GM23248 (cell line): ENCODE data around the gene GPRIN1.

Experiments used
- EZH2 ChIP-seq: fragments of 200-600 bp; sonication (generic); IDR thresholded peaks from 2 replicates; pipeline ENCODE4 v1.6.1; 2018; ENCODE audit warnings: antibody characterized with exemption, mild to moderate bottlenecking; ENCODE audit not compliant: insufficient read depth, poor library complexity, severe bottlenecking
- EZH2phosphoT487 ChIP-seq: fragments of 200-600 bp; sonication (generic); IDR thresholded peaks from 2 replicates; pipeline ENCODE4 v1.6.1; 2018; ENCODE audit warnings: antibody characterized with exemption, moderate library complexity, mild to moderate bottlenecking, low read depth; ENCODE audit not compliant: insufficient read depth

GRCh38 chr5:176644294-176644693 is 34.3 kb upstream of the GPRIN1 start:
- TF ChIP-seq EZH2 (no peak), EZH2phosphoT487 (no peak)
